GM12892 (cell line): ENCODE measurements around the gene ERC1.

Experiments used
- POLR2A ChIP-seq: IDR thresholded peaks from 2 replicates; pipeline ENCODE4 v1.6.1; 2011; ENCODE audit warnings: low read depth, low read length, control low read depth
- POLR2AphosphoS5 ChIP-seq: IDR thresholded peaks from 2 replicates; pipeline ENCODE4 v1.6.1; 2011; ENCODE audit warnings: low read depth, low read length, control low read depth
- TAF1 ChIP-seq: IDR thresholded peaks from 2 replicates; pipeline ENCODE4 v1.6.1; 2011; ENCODE audit warnings: low read depth, mild to moderate bottlenecking, control low read depth, low read length, borderline replicate concordance

DNA sequence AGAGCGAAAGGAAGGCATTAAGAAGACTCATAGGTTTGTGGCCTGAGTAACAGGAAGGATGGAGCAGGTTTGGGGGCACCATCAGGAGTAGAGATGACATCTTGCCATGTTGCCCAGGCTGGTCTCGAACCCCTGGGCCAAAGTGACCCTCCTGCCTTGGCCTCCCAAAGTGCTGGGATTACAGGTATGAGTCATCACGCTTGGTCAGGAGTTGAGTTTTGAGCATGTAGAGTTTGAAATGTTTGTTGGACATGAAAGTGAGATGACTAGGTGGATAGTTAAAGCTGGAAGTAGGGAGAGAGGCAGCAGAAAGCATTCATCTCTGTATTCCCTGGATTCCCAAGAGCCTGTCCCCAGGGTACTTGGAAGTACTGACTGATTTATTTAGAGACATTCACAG, 112.6 kb downstream of the ERC1 start:
- TF ChIP-seq POLR2AphosphoS5: no peak
- no peak for TF ChIP-seq POLR2A
- TF ChIP-seq TAF1: no peak
